GM21528 (cell line): ENCODE data around the gene KCTD1.

ENCODE experiments used
- ATAC-seq: cut with Tn5 transposase; IDR thresholded peaks from one replicate; pipeline ENCODE4 v1.9.1; 2021; ENCODE audit warnings: mild to moderate bottlenecking, moderate library complexity; ENCODE audit not compliant: unreplicated experiment, low FRiP score

KCTD1 gene

DNA sequence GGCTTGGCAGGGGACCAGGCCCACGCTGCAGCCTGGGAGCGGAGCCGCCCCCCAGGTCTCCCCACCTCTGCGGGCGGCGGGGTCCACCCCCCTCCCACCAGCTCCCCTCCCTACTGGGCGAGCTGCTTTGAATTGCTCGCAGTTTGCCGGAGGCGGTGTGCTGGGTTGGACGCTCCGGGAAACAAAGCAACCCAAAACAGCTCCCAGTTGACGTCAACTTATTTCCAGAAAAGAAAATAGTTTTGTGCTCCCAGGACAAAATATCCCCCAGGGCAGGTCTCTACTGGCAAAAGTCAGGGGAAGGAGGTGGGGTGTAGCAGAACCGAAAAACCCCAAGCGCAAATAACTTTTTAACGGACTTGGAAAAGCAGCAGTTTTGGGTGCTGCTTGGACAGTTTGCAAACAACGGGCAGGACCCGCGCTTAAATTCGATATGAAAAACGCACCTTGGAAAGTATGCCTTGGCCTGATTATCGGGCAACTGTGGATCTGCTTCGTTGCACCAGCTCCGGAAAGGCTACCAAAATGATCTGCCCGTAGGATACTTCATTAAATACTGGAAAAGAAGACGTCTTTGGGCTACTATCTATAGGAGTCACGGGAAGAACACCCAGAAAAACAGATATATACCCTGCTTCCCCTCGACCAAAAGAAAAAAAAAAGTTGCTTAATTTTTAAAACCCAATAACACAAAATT lies 2.8 kb upstream of the KCTD1 start:
- no peak for ATAC-seq

- no peak for ATAC-seq
Observed at GRCh38 chr18:26549263-26550094, 1.1 kb upstream of the KCTD1 start.

GRCh38 chr18:26547646-26548414 lies 523 bp downstream of the KCTD1 start:
- peak; percentile 61 for ATAC-seq

DNA sequence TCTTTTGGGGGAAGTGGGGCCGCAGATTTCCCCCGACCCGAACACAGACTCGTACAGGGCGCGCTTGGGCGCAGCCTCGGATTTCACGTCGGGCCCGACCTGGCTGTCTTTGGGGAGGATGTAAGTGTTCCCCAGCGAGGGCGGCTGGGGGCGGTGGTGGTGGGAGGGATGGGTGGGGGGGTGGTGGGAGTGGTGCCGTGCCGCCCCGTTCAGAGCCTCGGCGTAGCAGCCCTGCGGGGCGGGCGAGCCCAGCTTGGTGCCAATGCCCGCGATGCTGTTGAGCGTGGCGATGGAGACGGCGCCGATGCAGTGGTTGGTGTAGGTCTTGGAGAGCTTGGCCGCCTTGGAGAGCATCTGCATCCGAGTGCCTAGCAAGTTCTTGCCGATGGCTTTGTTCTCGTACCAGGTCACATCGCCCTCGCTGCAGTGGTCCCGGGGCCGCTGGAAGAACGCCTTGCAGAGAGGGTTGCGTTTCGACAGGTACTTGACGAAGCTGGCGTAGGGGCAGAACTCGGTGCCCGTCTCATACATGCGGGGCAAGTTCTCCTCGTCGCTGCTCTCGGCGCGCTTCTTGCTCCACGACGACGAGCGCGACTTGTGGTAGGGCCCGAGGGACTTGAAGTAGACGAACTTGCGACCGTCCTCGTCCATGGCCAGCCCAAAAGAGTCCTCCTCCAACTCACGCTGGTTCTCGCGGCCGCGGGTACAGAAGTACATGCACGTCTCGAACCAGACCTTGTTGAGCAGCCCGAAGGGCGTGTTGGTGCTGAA lies 1.3 kb downstream of the KCTD1 start:
- no peak for ATAC-seq

GRCh38 chr18:26546170-26546874 lies 2.0 kb downstream of the KCTD1 start:
- no peak for ATAC-seq

GRCh38 chr18:26545335-26546123 lies 2.8 kb downstream of the KCTD1 start:
- ATAC-seq, result no peak

- no peak for ATAC-seq
Observed at GRCh38 chr18:26544451-26544850, 3.9 kb downstream of the KCTD1 start.

GRCh38 chr18:26543373-26543772 lies 5.0 kb downstream of the KCTD1 start:
- no peak for ATAC-seq

DNA sequence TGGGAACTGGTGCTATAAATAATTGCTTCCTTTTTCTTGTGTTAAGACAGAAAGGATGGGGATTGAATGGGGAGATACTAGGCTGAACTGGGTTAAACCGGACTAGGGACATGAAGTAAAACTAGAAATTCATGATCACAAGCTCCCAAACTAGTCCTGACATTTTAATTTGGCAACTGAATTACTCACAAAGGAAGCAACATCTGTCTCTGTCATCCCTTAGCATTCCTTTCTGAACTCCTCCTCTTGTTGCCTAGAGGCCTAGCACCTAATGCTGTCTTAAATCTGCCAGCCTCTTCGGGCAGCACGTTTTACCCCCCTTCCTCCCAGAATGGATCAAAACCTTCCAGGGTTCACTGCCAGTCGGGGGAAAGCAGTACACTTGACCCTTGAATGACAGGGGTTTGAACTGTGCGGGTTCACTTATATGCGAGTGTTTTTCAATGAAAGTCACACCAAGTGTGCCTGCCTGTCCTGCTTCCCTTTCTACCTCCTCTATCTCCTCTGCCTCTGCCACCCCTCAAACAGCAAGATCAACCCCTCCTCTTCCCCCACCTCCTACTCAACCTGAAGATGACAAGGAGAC lies 8.2 kb downstream of the KCTD1 start:
- ATAC-seq, result no peak

GRCh38 chr18:26538524-26538923 lies 9.8 kb downstream of the KCTD1 start:
- ATAC-seq, result no peak

DNA sequence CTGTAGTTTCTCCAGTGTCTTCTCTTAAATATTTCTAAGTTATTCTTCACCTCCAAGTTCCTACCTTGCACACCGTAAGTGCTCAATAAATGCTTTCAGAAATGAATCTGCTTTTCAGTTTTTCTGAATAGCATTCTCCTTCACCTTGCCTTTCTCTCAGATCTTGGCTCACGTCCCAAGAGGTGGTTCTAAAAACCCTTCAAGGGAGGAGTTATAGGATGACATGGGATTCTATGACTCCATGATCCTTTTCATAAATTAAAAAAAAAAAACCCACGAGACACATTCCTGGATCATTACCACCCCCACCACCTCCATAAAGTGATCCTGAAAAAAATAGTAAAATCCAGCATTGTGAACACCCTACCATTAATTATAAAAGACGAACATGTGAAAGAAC lies 11.7 kb downstream of the KCTD1 start:
- no peak for ATAC-seq

DNA sequence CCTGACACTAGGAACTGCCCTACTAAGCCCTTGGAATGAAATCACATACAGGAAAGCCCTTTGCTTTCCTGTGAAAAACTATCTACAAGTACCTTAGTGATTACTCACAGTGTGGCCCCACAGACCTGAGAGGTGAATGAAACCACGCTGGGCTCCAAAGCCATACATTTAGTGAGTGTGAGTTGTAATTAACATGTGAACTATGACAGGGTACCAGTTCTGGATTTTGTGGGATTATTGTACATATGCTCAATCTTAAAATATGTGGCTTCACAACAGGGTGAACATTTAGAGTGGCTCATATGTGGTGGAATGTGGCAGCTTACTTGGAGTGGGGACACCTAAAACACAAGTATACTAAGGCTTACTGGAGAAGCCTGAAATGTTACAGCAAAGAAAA lies 12.3 kb downstream of the KCTD1 start:
- ATAC-seq, result no peak

DNA sequence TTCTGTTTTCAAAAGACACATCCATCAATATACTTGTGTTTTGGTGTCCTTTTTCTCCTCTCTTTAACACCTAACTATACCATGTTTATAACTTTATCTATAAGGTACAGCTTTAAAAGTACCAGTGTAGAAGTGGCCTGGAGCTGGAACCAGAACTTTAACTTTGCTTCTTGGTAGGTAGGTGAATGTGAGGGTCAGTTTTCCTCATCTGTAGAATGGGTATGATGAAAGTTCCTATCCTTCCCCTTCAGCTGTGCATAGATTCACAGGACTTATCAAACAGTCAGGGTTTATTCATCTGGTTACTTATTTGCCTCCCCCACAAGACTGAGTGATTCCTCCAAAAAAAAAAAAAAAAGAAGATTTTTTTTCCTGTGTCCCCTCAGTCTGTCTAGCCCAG lies 12.7 kb downstream of the KCTD1 start:
- ATAC-seq, result no peak

GRCh38 chr18:26532367-26533340 lies 15.7 kb downstream of the KCTD1 start:
- ATAC-seq, result no peak

- no peak for ATAC-seq
Observed at GRCh38 chr18:26531605-26532298, 16.6 kb downstream of the KCTD1 start.

GRCh38 chr18:26526966-26527234 lies 21.5 kb downstream of the KCTD1 start:
- no peak for ATAC-seq
